HFF-Myc (cell line): ENCODE results near the gene PLEKHA5.
"Not testable (repeated sequence)": the region's sequence is repeated elsewhere in the genome, so short reads cannot be mapped to it uniquely, and the experiment has no call there.

Experiments used
- DNase-seq: peaks from one replicate; pipeline ENCODE4 v3.0.0-alpha.2; 2011; ENCODE audit warnings: low read depth; ENCODE audit errors: extremely low read depth
- H3K4me3 ChIP-seq: replicated peaks from 2 replicates; pipeline ENCODE4 v1.5.1; 2011; ENCODE audit warnings: low read depth, mild to moderate bottlenecking, control low read depth, low read length
- TF ChIP-seq, protein P1 (sequence below): IDR thresholded peaks from 2 replicates; pipeline ENCODE4 v1.5.1; 2012; ENCODE audit warnings: mild to moderate bottlenecking, low read depth, low read length, control low read depth; ENCODE audit errors: missing control alignments

PLEKHA5 gene

DNA sequence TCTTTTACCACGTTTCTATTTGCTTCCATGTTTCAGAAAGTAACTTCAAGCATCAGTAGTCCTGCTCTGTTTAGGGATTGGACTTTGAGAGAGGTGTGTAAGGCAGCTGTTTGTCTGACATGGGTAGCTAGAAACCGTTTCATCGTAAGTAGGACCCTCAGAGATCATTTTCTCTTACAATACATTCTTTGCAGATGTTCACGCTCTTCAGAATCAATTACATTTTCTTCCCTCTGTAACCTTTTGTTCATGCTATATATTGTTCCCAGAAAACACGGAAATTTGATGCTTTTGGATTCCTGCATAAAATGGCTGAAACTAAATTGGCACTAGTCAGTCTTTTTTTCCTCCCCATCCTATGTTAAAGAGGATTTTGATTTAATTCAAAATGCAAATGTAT lies 247.2 kb downstream of the PLEKHA5 start:
- TF ChIP-seq, protein P1, sequence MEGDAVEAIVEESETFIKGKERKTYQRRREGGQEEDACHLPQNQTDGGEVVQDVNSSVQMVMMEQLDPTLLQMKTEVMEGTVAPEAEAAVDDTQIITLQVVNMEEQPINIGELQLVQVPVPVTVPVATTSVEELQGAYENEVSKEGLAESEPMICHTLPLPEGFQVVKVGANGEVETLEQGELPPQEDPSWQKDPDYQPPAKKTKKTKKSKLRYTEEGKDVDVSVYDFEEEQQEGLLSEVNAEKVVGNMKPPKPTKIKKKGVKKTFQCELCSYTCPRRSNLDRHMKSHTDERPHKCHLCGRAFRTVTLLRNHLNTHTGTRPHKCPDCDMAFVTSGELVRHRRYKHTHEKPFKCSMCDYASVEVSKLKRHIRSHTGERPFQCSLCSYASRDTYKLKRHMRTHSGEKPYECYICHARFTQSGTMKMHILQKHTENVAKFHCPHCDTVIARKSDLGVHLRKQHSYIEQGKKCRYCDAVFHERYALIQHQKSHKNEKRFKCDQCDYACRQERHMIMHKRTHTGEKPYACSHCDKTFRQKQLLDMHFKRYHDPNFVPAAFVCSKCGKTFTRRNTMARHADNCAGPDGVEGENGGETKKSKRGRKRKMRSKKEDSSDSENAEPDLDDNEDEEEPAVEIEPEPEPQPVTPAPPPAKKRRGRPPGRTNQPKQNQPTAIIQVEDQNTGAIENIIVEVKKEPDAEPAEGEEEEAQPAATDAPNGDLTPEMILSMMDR = no peak
- H3K4me3 ChIP-seq = no peak overlapping the region
- DNase-seq = no peak

DNA sequence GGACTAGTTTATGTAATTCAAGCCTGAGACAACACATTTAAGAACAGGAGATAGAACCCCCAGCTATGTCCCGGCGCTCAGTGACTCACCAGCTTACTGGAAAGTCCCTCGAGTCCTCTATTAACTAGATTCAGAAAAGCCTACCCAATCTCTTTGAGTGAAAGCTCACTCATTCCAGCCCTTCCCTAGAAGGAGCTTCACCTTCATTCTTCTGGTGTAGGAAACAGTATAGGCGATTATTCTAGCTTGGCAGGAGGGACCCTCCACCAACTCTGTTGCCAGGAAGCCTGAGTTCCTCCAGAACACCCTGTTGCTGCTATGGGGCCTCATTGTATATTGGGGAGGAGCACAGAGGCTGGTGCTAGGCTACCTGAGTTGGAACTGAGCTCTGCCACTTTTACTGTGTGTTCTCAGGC lies 252.6 kb downstream of the PLEKHA5 start:
- peak; percentile 50 for DNase-seq

DNA sequence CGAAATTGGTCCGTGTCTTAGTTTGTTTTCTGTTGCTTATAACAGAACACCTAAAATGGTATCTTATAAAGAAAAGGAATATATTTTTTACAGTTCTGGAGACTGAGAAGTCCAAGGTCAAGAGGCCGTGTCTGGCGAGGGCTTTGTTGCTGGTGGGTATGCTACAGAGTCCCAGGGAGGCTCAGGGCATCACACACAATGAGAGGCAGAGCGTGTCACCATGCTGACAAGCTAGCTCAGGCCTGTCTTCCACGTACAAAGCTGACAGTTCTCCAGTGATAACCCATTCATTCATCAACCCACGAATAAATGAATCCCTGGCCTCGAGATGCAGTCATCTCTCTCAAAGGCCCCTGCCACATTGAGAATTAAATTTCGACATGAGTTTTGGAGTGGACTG lies 253.0 kb downstream of the PLEKHA5 start:
- no peak for DNase-seq
- no peak overlapping the region for H3K4me3 ChIP-seq
- TF ChIP-seq, protein P1 = no peak

More for the DNA sequence above, 252.6 kb downstream of the PLEKHA5 start:
- TF ChIP-seq, protein P1 = no peak
- H3K4me3 ChIP-seq = no peak overlapping the region

DNA sequence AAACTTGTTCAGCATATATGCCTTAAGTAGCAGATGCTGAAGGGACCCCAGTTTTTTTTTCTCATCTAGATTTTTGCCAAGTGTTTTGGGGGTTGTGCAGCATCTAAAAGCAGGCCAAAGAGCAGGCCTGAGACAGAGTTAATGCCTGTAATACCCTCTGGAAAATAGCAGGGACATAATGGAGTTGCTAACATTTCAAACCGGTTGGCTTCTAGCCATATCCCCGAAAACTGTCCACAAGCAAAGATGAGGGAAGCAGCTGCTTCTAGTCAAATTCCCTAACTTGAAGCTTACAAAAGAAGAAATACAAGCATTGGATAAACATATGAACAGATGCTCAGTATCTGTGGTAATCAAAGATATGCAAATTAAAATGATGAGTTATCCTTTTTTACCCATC lies 257.6 kb downstream of the PLEKHA5 start:
- no peak for DNase-seq

DNA sequence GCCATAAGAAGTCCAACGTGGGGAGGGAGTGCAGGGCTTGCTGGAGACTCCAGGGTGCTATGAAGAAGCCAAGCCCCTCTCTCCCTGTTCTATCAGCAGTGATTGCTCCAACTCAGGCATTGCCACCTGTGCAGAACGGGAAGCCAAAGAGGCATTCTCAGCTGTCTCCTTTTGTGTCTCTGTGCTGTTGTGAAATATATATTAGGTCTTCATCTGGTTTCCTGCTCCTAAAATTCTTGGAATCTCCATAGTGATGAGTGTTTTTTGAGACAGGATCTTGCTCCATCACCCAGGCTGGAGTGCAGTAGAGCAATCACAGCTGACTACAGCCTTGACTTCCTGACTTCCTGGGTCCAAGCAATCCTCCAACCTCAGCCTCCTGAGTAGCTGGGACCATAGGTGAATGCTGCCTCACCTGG lies 258.6 kb downstream of the PLEKHA5 start:
- DNase-seq = no peak
- TF ChIP-seq, protein P1 = no peak
- no peak overlapping the region for H3K4me3 ChIP-seq

More for the DNA sequence above, 257.6 kb downstream of the PLEKHA5 start:
- H3K4me3 ChIP-seq = no peak overlapping the region
- TF ChIP-seq, protein P1 = no peak

DNA sequence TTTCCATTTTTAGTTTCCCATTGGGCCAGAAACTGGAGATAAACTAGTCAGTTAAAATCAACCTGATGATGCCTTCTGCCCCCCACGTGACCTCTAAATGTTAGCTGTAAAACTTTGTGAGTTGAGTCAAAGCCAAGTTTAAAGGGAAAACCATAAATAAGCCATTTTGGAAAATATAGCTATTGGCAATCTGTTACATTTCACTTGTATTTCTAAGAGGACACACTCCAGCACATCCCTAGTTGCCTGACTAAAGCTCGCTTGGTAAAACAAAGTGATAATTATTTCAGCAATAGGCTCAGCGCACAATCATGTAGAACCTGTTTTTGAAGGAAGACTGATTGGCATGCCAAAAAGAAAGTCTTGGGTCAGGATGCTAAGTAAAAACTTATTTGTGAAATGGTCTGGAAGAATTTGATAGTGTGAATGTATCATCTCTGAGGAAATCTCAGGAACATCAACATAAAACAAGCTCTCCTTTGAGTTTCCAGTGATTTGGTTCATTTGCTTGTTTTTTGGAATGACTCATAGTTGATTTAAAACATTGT lies 260.6 kb downstream of the PLEKHA5 start:
- TF ChIP-seq, protein P1 = no peak
- no peak for DNase-seq
- H3K4me3 ChIP-seq = no peak overlapping the region

DNA sequence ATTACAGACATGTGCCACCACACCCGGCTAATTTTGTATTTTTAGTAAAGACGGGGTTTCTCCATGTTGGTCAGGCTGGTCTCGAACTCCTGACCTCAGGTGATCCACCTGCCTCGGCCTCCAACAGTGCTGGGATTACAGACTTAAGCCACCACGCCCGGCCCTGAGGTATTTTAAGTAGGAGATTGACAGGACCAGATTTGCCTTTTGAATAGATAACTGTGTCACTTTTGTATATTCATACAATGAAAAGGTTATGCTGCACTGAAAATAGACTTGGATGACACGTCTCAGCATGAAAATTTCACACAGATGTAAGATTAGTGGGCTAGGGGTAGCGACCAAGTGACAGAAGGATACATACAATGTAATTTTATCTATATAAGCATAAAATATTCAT lies 263.1 kb downstream of the PLEKHA5 start:
- not testable (repeated sequence) for DNase-seq

More for the DNA sequence above, 263.1 kb downstream of the PLEKHA5 start:
- H3K4me3 ChIP-seq = not testable (repeated sequence)
